ENCODE measurements around the gene VAMP2.

VAMP2 gene

DNA sequence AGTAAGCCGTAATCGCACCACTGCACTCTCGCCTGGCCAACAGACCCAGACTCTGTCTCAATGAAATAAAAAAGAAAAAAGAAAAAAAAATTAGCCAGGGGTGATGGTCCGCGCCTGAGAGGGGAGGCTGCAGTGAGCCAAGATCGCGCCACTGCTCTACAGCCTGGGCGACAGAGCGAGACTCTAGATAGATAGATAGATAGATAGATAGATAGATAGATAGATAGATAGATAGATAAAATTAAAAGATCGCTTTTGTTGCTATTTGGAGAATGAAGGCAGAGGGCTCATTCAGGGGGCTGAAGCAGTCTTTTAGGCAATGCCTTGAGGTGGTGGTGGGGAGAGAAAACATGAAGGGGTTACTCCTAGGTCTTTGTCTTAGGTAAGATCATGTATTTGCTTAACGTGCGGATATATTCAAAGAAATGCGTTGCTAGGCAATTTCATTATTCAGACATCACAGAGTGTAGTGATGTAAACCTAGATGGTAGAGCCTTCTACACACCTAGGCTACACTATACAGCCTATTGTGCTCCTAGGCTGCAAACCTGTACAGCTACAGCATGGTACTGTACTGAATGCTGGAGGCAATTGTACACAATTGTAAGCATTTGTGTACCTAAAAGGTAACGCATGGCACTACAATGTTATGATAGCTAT, 34.5 kb downstream of the VAMP2 start:
- no peak overlapping the region for H3K27ac Mint-ChIP-seq
- H3K27me3 Mint-ChIP-seq (ENCODE audit: low read depth, poor library complexity): peaks cover 57% of the 10 kb centered on the region
- no peak for TF ChIP-seq CTCF (IDR thresholded peaks at IDR 0.05)
- peaks cover 31% of the 10 kb centered on the region for H3K4me1 Mint-ChIP-seq
- H3K36me3 Mint-ChIP-seq (ENCODE audit: low read depth): no peaks in the 10 kb centered on the region
- H3K9me3 Mint-ChIP-seq: no peaks in the 10 kb centered on the region
- no peak overlapping the region for H3K4me3 Mint-ChIP-seq
- DNase-seq: no peak

DNA sequence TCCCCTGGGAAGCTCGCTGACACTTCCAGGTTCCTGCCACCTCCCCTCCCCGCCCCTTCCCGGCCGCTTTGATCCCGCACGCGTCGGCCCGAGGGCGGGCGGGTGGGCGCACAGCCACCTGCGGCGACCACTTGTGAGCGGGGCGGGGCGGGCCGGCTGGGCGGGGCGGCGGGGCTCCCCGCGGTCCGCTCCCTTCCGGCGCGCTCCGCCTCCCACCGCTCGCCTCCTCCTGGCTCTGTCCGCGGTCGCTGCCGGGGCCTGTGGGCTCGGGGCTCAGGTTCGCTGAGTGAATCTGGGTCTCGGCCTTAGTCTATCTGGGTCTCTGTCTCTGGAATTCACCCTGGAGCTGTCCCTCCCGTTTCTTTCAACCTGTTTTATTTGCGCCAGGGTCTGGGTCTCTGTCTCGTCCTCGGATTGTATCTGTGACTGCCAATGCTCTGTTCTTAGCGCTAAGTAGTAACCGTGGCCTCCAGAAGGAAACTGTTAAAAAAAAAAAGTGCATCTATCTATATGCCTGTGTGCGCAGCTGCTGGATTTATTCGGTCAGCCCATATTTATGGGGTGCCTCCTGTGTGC, 36.2 kb downstream of the VAMP2 start:
- Mint-ChIP-seq H3K9me3 (no peaks in the 10 kb centered on the region), H3K27me3 (ENCODE audit: low read depth, poor library complexity) (peaks cover 55% of the 10 kb centered on the region), H3K27ac (peak overlapping the region; percentile 31), H3K36me3 (ENCODE audit: low read depth) (no peaks in the 10 kb centered on the region), H3K4me1 (peaks cover 37% of the 10 kb centered on the region), H3K4me3 (peak overlapping the region; percentile 93)
- no peak for TF ChIP-seq CTCF (IDR thresholded peaks at IDR 0.05)
- peak; percentile 81 for DNase-seq

DNA sequence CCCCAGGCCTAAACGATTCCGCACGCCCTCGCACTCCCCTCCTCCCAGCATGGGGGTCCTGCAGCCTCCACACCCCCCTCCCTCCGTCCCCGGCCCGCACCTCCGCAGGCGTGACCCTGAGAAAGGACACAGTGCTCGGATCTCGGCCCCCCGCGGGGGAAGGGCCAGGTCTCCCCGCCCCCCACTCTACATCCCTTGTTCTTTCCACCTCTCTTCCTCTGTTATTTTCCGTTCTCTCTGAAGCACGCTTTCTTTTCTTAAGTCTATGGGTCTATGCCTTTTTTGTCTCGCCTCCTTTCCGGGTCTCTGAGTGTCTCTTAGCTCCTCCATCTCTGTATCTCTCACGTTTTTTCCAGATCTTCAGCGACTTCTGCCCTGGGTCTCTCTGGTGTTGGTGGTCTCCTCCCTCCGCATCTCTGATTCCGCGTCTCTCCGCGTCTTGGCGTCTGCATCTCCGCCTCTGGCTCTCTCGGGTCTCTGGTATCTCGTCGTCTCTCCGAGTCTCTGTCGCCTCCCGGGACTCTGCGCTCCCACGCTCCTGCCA, 36.7 kb downstream of the VAMP2 start:
- TF ChIP-seq CTCF (IDR thresholded peaks at IDR 0.05): no peak
- H3K27me3 Mint-ChIP-seq (ENCODE audit: low read depth, poor library complexity): peaks cover 56% of the 10 kb centered on the region
- H3K36me3 Mint-ChIP-seq (ENCODE audit: low read depth): no peaks in the 10 kb centered on the region
- peak overlapping the region; percentile 91 for H3K27ac Mint-ChIP-seq
- peak overlapping the region; percentile 93 for H3K4me3 Mint-ChIP-seq
- peaks cover 37% of the 10 kb centered on the region for H3K4me1 Mint-ChIP-seq
- DNase-seq: peak; percentile 61
- H3K9me3 Mint-ChIP-seq: no peaks in the 10 kb centered on the region

DNA sequence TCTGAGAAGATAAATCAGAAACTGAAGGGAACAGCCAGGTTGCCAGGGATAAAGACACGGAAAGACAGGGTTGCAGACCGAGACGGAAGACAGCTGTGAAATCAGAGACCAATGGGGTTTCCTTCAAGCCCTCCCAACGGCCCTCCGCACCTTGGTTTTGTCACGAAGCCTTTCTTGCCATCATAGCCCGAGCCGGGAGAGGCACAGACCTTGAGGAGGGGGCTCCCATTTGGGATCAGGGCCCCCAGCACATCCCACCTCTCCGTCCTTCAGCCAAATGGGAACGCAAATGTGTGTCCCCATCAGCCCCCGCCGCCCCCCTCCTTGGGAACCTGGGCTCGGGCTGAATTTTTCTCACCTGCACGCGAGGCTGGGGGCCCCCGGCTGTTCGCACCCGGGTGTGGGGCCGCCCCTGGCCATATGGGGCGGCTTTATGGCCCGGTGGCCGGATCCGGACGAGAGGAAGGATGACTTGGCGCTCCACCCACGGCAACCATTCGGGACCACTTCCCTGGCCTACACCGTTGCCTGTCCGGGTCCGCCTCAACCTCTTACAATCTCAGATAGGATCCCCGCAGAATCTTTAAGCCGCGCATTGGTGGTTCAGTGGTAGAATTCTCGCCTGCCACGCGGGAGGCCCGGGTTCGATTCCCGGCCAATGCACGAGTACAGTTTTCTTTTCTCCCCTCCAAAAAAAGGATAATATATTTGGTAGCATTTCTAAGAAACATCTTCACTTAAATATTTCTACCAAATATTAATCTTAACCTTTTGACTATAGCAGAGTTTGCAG, 37.4 kb downstream of the VAMP2 start:
- H3K4me3 Mint-ChIP-seq: peak overlapping the region; percentile 93
- H3K9me3 Mint-ChIP-seq: no peaks in the 10 kb centered on the region
- H3K27me3 Mint-ChIP-seq (ENCODE audit: low read depth, poor library complexity): peaks cover 61% of the 10 kb centered on the region
- H3K27ac Mint-ChIP-seq: peak overlapping the region; percentile 91
- H3K36me3 Mint-ChIP-seq (ENCODE audit: low read depth): no peaks in the 10 kb centered on the region
- DNase-seq: peak; percentile 92
- no peak for TF ChIP-seq CTCF (IDR thresholded peaks at IDR 0.05)
- peaks cover 37% of the 10 kb centered on the region for H3K4me1 Mint-ChIP-seq

GRCh38 chr17:8124350-8125153, 38.2 kb downstream of the VAMP2 start:
- peaks cover 37% of the 10 kb centered on the region for H3K4me1 Mint-ChIP-seq
- DNase-seq: peak; percentile 38
- peak overlapping the region; percentile 93 for H3K4me3 Mint-ChIP-seq
- peaks cover 60% of the 10 kb centered on the region for H3K27me3 Mint-ChIP-seq (ENCODE audit: low read depth, poor library complexity)
- no peaks in the 10 kb centered on the region for H3K36me3 Mint-ChIP-seq (ENCODE audit: low read depth)
- peak overlapping the region; percentile 31 for H3K27ac Mint-ChIP-seq
- H3K9me3 Mint-ChIP-seq: no peaks in the 10 kb centered on the region
- TF ChIP-seq CTCF (IDR thresholded peaks at IDR 0.05): no peak
